Memory B cell (primary cell): ENCODE results near the gene ITGB2.
A peak's percentile ranks its signal among the peaks of the same experiment; 100 is the strongest.

Source experiments
- ATAC-seq: fragments of 150-1000 bp; cut with Tn5 transposase; 2 replicates; pipeline ENCODE4 v1.10.0; 2021; ENCODE audit warnings: low read depth, mild to moderate bottlenecking, moderate library complexity
- DNase-seq, 2 donors: peaks; one replicate each; pipeline ENCODE4 v3.0.0; 2022; ENCODE audit warnings: low spot score in 2 of 2
- H3K27ac Mint-ChIP-seq: one replicate; pipeline ENCODE4 v1.8.0; 2022; ENCODE audit warnings: mild to moderate bottlenecking, moderate library complexity, mixed read lengths
- H3K27me3 Mint-ChIP-seq: one replicate; pipeline ENCODE4 v1.8.0; 2022; ENCODE audit warnings: mixed read lengths
- H3K36me3 Mint-ChIP-seq: one replicate; pipeline ENCODE4 v1.8.0; 2022; ENCODE audit warnings: mild to moderate bottlenecking, mixed read lengths
- H3K4me1 Mint-ChIP-seq: one replicate; pipeline ENCODE4 v1.8.0; 2022; ENCODE audit warnings: mixed read lengths
- H3K4me3 Mint-ChIP-seq: one replicate; pipeline ENCODE4 v1.8.0; 2022; ENCODE audit warnings: mild to moderate bottlenecking, moderate library complexity, mixed read lengths
- H3K9me3 Mint-ChIP-seq: one replicate; pipeline ENCODE4 v1.8.0; 2022; ENCODE audit warnings: mixed read lengths

Gene ITGB2

GRCh38 chr21:44869781-44870747, 50.6 kb downstream of the ITGB2 start:
- Mint-ChIP-seq H3K27ac (no peak overlapping the region), H3K9me3 (no peaks in the 10 kb centered on the region), H3K4me3 (no peak overlapping the region), H3K4me1 (peaks cover 50% of the 10 kb centered on the region), H3K36me3 (peaks cover 3% of the 10 kb centered on the region), H3K27me3 (no peaks in the 10 kb centered on the region)
- no peak for DNase-seq
- ATAC-seq = no peak

- no peak for ATAC-seq
- no peaks in the 10 kb centered on the region for H3K27me3 Mint-ChIP-seq
- no peak for DNase-seq
- H3K9me3 Mint-ChIP-seq = no peaks in the 10 kb centered on the region
- H3K4me3 Mint-ChIP-seq = no peak overlapping the region
- peaks cover 4% of the 10 kb centered on the region for H3K36me3 Mint-ChIP-seq
- H3K27ac Mint-ChIP-seq = no peak overlapping the region
- H3K4me1 Mint-ChIP-seq = peaks cover 53% of the 10 kb centered on the region
Observed at GRCh38 chr21:44868707-44869106, 52.0 kb downstream of the ITGB2 start.

- peaks cover 9% of the 10 kb centered on the region for H3K36me3 Mint-ChIP-seq
- no peaks in the 10 kb centered on the region for H3K27me3 Mint-ChIP-seq
- no peaks in the 10 kb centered on the region for H3K9me3 Mint-ChIP-seq
- no peak overlapping the region for H3K4me3 Mint-ChIP-seq
- DNase-seq (no peak), ATAC-seq (no peak)
- H3K4me1 Mint-ChIP-seq = peaks cover 56% of the 10 kb centered on the region
- H3K27ac Mint-ChIP-seq = no peak overlapping the region
Observed at GRCh38 chr21:44867999-44868700, 52.5 kb downstream of the ITGB2 start.

GRCh38 chr21:44867464-44867863, 53.2 kb downstream of the ITGB2 start:
- no peak overlapping the region for H3K4me3 Mint-ChIP-seq
- DNase-seq (no peak), ATAC-seq (no peak)
- H3K4me1 Mint-ChIP-seq = peaks cover 53% of the 10 kb centered on the region
- peaks cover 9% of the 10 kb centered on the region for H3K36me3 Mint-ChIP-seq
- H3K27ac Mint-ChIP-seq = no peak overlapping the region
- H3K27me3 Mint-ChIP-seq = no peaks in the 10 kb centered on the region
- H3K9me3 Mint-ChIP-seq = no peaks in the 10 kb centered on the region

GRCh38 chr21:44866780-44867179, 53.9 kb downstream of the ITGB2 start:
- Mint-ChIP-seq H3K27ac (no peak overlapping the region), H3K27me3 (no peaks in the 10 kb centered on the region), H3K4me3 (peak overlapping the region; percentile 4), H3K36me3 (peaks cover 9% of the 10 kb centered on the region), H3K4me1 (peaks cover 47% of the 10 kb centered on the region), H3K9me3 (no peaks in the 10 kb centered on the region)
- DNase-seq = no peak
- ATAC-seq = no peak

- no peak overlapping the region for H3K27ac Mint-ChIP-seq
- H3K36me3 Mint-ChIP-seq = peaks cover 17% of the 10 kb centered on the region
- H3K4me1 Mint-ChIP-seq = peaks cover 42% of the 10 kb centered on the region
- peak; percentile 99 for ATAC-seq
- peak; percentile 39 to 40 for DNase-seq
- H3K9me3 Mint-ChIP-seq = no peaks in the 10 kb centered on the region
- peak overlapping the region; percentile 58 for H3K4me3 Mint-ChIP-seq
- H3K27me3 Mint-ChIP-seq = no peaks in the 10 kb centered on the region
Observed at GRCh38 chr21:44865561-44866280, 55.0 kb downstream of the ITGB2 start.

- H3K4me1 Mint-ChIP-seq = peaks cover 31% of the 10 kb centered on the region
- ATAC-seq = no peak
Observed at GRCh38 chr21:44862869-44863685, 57.6 kb downstream of the ITGB2 start.

GRCh38 chr21:44858791-44859190, 61.9 kb downstream of the ITGB2 start:
- DNase-seq (no peak), ATAC-seq (no peak)
- H3K27ac Mint-ChIP-seq = no peak overlapping the region
- H3K36me3 Mint-ChIP-seq = peaks cover 36% of the 10 kb centered on the region
- no peaks in the 10 kb centered on the region for H3K9me3 Mint-ChIP-seq
- peaks cover 5% of the 10 kb centered on the region for H3K4me1 Mint-ChIP-seq
- no peak overlapping the region for H3K4me3 Mint-ChIP-seq
- no peaks in the 10 kb centered on the region for H3K27me3 Mint-ChIP-seq

More at GRCh38 chr21:44862869-44863685, 57.6 kb downstream of the ITGB2 start:
- Mint-ChIP-seq H3K36me3 (peaks cover 26% of the 10 kb centered on the region), H3K4me3 (no peak overlapping the region), H3K27me3 (no peaks in the 10 kb centered on the region), H3K27ac (no peak overlapping the region), H3K9me3 (no peaks in the 10 kb centered on the region)
- DNase-seq = no peak

GRCh38 chr21:44858291-44858690, 62.4 kb downstream of the ITGB2 start:
- no peaks in the 10 kb centered on the region for H3K9me3 Mint-ChIP-seq
- no peak overlapping the region for H3K4me3 Mint-ChIP-seq
- H3K36me3 Mint-ChIP-seq = peaks cover 34% of the 10 kb centered on the region
- no peak for DNase-seq
- no peak overlapping the region for H3K27ac Mint-ChIP-seq
- ATAC-seq = no peak
- peaks cover 2% of the 10 kb centered on the region for H3K4me1 Mint-ChIP-seq
- no peaks in the 10 kb centered on the region for H3K27me3 Mint-ChIP-seq

GRCh38 chr21:44857127-44857892, 63.4 kb downstream of the ITGB2 start:
- Mint-ChIP-seq H3K27me3 (no peaks in the 10 kb centered on the region), H3K36me3 (peaks cover 33% of the 10 kb centered on the region), H3K4me1 (peaks cover 2% of the 10 kb centered on the region), H3K27ac (no peak overlapping the region), H3K9me3 (no peaks in the 10 kb centered on the region), H3K4me3 (no peak overlapping the region)
- no peak for ATAC-seq
- no peak for DNase-seq

- DNase-seq (no peak), ATAC-seq (no peak)
- Mint-ChIP-seq H3K4me1 (no peaks in the 10 kb centered on the region), H3K4me3 (no peak overlapping the region), H3K27me3 (no peaks in the 10 kb centered on the region), H3K9me3 (no peaks in the 10 kb centered on the region), H3K36me3 (peaks cover 27% of the 10 kb centered on the region), H3K27ac (no peak overlapping the region)
Observed at GRCh38 chr21:44856131-44856530, 64.6 kb downstream of the ITGB2 start.

- H3K27me3 Mint-ChIP-seq = no peaks in the 10 kb centered on the region
- no peak overlapping the region for H3K4me3 Mint-ChIP-seq
- H3K36me3 Mint-ChIP-seq = peaks cover 28% of the 10 kb centered on the region
- no peaks in the 10 kb centered on the region for H3K9me3 Mint-ChIP-seq
- ATAC-seq (no peak), DNase-seq (no peak)
- no peaks in the 10 kb centered on the region for H3K4me1 Mint-ChIP-seq
- H3K27ac Mint-ChIP-seq = no peak overlapping the region
Observed at GRCh38 chr21:44855572-44855971, 65.1 kb downstream of the ITGB2 start.
